Measurements from ENCODE around the gene GOLT1A.

The GOLT1A gene

DNA sequence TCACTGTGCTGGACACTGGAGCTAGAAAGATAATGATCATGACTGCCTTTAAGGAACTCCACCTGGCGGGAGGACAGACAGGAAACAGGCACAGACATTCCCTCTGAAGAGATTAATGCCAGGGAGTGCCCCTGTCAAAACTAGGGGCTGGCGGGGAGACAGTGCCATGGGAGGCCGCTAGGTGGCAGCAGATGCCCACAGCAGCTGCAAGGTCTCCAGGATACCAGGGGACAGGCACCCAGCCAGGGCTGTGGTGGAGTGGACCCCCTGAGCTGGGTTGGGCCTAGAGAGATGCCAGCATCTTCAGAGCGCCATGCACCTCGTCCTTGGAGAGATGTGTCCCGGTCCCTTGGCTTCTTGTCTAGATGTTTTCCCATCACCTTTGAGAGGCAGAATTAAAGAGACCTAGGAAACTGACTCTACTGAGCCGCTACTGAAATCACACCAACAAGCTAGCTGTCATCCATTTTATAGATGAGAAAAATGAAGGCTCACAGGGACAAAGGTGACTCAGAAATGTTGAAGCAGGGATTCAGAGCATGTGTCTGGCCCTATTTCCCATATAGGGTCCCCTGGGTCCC lies 51.2 kb downstream of the GOLT1A start:
- DNase-seq = peak in 54 of 58 donors; percentile 26 to 84 (median 64)

DNA sequence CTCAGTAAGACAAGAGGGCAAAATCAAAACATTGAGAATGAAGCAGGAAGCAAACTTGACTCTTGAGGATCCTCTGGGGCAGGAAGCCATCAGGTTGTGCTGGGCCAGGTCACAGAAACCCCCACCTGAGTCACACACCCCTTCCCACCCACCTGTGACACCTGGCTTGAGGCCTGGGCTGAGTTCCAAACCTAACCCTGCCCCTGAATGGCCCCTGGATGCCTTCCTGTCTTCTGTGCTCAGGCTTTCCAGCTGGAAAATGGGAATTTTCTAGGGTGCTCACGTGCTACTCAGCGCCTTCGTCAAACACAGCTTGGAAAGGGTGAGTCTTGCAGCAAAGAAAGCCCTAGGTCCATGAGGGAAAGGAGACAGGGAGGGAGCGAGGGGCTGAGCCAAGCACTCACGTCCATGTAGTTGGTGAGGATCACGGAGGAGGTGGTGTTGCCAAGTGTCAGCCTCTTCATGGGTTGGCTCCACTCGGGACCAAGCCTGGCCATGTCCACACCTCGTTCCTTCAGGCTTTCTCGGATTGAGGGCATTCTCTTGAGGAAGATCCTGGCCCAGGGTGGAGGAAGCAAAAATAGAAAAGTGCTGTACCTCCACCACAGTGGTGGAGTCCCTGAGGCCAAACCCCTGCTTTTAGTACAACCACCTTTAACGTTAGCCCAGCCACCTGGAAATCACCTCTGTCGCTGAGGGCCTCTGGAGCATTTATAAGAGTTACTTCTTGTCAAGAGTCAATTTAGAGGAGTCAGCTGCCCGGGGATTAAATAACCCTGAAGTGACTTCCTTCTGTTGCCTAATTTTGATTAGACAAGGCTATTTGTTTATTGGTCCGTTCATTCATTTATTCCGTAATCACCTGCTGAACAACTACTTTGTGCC lies 51.9 kb downstream of the GOLT1A start:
- no peak for DNase-seq

DNA sequence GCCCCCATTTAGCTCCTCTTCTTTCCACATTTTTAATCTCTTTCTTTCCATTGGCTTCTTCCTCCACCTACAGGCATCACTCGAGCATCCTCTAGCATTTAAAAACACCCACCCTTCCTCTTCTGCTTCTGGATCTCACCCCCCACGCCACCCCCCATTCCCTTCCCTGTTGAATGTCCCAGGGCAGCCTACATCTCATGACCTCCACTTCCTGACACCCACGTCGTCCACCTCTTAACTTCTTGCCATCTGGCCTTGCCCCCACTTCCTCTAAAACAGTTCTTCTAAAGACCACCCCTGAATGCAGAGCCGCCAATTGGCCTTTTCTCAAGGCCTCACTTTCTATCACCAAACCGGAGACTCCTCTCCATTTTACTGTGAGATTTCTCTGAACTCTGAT lies 55.8 kb downstream of the GOLT1A start:
- DNase-seq = no peak

DNA sequence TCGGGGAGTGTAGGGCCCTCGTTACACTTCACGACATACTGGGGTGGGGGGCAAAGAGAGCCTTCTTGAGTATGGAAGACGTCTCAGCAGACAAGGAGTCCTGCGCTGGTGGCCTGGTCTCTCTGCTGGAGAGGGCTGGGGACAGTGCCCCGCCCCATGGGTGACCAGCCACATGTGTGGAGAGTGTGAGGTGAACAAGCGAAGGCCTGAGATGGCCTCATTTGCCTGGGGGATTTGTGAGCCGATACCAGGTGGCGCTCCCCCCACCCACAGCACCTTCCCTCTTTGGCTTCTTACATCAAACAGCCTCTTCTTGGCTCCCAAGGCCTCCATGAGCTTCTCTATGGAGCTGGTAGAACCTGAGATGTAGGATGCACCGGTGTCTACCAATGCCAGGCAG lies 57.9 kb downstream of the GOLT1A start:
- DNase-seq = no peak

DNA sequence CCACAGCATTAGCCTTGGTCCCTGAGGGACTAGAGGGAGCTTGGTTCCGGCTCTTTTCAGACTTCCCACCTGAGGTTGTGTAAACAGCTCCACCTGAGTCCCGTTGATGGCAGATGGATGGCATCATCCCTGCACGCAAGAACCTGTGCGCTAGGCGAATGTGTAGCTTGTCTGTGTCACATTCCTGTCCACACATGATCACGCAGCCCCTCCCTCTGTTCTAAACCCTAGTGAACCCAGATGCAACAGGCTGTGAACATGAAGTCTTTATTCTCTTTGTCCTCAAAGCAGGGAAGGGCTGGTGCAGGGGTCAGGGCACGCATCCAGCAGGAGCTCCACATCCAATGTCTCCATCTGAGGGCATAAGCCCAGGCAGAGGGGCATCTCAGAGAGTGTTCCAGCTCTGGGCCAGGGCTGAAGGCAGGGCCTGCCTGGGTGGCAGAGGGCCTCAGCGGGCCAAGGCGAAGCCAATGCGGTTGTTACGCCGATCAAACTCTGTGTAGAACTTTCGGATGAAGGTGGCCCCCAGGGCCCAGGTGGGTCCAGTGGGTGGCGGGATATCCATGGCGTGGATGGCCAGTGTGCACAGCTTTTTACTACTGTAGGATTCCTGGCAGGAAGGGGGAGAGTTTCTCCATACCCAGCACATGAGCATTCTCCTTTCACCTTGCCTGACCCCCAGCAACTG lies 59.1 kb downstream of the GOLT1A start:
- no peak for DNase-seq

DNA sequence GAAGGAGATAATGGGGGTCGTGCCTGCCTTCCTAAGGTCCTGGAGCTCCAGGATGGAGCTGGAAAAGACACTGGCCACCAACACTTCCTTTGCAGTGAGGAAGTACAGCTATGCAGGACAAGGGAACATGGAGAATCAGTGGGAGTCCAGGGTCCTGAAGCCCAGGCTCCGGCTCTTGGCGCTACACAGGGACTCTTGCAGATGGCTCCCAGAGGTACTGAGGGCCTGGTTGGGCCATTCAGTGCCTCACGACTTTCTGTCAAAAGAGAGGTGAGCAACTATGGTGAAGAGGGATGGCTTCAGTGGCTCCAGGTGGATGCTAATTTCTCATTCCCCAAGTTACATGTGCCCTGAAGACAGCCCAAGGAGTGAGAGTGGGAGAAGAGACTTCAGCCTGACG lies 60.1 kb downstream of the GOLT1A start:
- no peak for DNase-seq

DNA sequence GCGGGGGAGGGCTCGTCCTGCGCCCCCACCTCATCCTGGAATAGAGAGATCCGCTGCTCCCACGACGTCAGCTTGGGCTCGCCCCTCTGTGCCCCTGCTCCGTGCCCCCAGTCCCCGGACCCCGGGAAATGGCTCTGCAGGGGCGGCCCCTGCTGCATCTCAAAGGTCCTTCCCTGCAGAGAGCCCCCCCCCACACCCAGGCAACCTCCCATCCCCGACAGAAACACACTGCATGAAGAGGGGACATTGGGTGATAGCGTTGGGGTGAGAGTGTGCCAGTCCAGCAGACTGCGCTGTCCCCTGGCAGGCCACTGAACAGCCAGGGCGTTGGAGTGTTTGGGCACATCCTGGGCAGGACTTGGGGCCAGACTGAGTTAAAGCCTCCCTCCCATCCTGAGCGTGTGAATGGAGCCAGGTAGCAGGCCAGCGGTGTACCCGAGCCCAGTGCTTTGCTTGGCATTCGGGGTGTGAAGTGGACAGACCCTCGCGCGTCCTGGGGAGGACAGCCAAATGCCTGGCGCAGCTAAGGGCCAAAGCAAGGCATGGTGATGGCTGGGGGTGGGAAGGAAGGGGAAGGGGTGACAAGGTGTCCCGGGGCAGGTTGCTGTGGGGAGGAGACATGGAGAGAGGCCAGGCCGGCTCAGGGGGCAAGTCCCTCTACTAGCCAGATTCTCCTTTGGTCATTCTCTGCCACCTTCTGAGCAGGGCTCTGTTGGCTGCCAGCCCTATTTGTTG lies 61.3 kb downstream of the GOLT1A start:
- peak in 1 of 58 donors; percentile 77 for DNase-seq

DNA sequence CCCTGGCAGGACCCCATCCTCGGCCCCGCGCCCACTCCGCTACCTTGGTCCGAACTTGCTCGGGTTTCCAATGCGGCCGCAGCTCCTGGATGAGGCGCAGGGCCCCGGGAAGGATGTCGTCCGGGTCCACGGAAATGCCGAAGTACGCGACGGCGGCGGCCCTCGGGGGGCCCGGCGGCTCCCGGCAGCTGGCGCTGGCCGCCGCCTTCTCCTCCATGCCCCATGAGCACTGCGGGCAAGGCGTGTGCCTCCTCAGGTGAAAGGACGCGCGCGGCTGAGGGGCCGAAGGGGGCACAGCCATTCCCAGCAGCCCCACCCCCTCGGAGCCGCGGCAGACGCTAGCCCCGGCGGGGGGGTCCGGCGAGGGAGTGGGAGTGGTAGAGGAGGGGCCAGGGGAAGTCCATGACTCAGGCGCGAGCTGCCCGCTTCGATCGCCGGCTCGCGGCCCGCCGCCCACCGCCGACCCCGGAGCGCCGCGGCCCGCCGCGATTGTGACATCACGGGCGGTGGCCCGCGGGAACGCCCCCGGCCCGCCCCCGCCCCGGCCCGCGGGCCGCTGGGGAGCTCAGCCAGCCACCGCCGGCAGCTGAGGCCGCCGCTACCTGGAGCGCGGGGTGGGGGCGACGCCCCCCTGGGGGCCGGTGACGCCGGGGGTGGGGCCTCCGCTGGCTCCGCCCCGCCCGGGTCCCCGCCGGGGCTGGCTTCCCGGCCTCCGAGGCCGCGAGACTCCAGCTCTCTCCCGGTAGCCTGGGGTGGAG lies 62.1 kb downstream of the GOLT1A start, which contains the start of gene ETNK2:
Gene ETNK2 (minus strand): TSS at position 493 of the 758 bp plus-strand sequence. CDS start 192 bp downstream, at position 301.
- DNase-seq = peak in 28 of 58 donors; percentile 6 to 77 (median 34)

DNA sequence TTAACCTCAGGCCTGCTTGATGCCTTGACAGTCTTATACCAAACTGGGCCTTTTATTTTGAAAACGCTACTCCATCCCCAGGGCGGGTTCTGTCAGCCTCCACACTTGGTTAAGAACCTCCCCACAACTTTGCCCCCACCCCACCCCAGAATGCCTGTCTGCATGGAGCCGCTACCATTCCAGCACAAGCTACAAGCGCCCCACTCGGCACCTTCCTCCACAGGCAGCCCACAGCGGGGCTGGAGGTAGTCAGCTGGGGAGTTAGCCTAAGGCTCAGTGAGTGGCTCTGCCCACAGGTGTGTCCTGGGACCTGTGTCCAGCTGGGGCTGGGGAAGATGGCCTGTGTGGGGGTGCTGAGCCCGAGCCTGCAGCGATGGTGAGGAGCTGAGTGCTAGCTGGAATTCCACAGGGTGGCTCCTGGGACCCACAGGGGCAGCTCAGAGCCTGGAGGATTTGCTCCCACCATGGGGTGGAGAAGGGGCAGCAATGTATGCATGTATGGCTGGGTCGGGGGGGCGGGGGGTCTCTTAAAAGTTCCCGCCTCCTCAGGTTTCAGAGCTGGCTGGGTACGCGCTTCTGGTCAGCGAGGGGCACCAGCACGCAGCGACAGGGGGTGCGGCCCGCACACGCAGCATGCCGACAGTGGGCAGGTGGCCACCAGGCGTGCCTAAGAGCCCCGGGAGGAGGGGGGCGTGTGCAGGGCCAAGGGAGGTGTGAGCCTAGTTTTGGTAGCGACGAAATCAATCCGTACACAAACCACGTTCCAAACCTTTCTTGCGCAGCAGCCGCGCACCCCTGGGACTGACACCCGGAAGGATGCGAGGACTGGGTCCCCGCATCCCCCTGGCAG lies 62.9 kb downstream of the GOLT1A start:
- peak in 4 of 58 donors; percentile 22 to 38 (median 30) for DNase-seq

DNA sequence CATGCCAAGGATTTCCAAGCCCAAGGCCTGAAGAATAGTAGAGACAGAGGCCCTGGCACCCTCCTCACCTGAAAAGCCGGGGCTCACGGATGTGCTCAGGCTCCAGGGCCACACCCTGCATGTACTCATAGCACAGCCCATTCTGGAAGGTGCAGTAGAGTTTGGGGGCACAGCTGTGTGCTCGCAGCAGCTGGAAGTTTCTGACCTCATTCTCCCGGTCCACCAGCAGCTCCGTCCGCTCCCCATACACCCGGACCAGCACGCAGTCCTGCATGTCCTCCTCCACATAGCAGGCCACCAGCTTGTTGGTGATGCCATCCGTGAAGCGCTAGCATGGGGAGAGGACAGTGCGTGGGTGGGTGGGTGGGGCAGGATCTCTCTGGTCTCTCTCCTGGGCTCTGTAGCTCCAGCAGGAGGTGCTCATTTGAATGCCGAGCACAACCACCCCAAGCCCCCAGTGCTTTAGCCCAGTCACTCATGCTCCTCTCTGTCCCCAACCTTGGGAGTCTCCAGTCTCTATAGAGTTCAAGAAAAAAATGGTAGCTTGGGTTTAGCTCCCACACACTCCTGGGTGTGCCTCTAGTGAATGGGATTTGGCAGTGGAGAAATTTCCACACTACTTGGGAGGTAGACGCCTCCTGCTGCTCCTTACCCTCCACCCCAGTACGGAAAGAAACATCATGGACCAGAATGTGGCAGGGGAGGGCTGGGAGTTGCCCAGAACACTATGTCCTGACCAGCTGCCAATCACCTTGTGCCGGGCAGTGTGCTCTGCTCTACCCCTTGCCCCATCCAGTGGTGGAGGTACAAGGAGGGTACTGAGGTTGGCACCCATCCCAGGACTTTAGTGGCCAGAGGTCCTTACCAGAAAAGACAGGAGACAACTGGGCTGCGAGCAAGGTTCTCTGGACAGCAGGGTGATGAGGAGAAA lies 63.9 kb downstream of the GOLT1A start:
- no peak for DNase-seq

DNA sequence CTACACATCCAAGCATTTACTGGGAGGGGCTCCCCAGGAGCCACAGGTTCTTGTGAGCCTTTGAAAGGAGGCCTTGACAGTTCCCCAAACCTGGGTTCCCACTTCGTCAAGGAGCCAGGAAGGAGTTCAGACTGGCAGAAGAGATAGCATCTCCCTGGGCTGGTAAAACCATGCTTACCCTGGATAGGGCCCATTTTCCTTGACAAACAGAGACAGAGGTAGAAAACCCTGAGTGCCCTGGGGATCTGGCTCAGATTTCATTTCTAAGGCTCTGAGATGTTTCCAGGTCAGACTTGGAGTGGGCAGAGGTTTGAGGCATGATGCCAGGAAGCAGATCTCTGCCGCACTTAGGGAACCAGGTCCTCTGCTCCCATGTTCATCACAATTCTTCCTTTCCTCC lies 64.7 kb downstream of the GOLT1A start:
- no peak for DNase-seq

Data from anterior cingulate cortex (tissue), 58 donors.